ENCODE measurements around the gene EPB42.

DNA sequence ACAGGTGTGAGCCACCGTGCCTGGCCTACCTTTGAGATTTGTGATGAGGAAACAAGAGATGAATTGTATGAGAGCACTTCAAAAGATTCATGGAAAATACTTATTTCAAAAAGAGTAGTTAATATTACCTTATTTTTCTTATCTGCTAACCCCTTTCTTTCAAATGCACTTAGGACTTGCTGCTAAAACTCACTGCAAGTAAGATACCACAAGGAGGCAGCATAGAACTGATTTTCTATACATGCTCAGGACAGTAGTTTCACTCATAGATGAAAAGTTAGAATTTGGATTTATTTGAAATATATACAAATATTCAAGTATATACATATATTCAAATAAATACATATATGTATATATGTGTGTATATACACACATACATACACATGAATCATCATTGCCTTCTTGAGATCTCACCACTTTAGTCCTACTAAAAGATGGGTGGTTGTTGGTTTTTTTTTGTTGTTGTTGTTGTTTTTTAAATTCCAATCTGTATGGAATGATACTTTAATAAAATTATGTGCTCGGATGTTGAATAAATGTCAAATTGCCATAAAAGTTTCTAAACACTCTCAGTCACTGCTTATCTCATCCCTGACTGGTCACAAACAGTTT, 33.2 kb downstream of the EPB42 start:
- TF ChIP-seq, protein P1, sequence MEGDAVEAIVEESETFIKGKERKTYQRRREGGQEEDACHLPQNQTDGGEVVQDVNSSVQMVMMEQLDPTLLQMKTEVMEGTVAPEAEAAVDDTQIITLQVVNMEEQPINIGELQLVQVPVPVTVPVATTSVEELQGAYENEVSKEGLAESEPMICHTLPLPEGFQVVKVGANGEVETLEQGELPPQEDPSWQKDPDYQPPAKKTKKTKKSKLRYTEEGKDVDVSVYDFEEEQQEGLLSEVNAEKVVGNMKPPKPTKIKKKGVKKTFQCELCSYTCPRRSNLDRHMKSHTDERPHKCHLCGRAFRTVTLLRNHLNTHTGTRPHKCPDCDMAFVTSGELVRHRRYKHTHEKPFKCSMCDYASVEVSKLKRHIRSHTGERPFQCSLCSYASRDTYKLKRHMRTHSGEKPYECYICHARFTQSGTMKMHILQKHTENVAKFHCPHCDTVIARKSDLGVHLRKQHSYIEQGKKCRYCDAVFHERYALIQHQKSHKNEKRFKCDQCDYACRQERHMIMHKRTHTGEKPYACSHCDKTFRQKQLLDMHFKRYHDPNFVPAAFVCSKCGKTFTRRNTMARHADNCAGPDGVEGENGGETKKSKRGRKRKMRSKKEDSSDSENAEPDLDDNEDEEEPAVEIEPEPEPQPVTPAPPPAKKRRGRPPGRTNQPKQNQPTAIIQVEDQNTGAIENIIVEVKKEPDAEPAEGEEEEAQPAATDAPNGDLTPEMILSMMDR (IDR thresholded peaks at IDR 0.05; ENCODE audit: insufficient read depth, low read length, poor library complexity, severe bottlenecking), result peak; percentile 58
- TF ChIP-seq EZH2phosphoT487 (conservative IDR thresholded peaks at IDR 0.05; ENCODE audit: low read length), result no peak
